Measurements from ENCODE around the gene PAPOLA.

The PAPOLA gene

DNA sequence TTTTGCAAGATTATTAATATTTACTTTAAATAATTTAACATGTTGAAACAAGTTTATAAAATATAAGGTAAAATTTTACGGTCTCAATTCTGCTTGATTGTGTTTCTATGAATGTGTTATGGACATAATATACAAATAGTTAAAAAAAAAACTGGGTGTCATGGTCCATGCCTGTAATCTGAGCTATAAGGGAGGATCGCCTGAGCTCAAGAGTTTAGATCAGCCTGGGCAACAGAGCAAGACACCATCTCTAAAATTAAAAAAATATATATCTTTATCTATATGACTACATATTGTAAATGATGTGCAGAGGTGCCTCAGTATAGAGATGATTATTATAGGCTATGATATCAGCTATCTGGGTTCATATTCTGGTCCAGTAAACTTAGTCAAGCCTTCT lies 9.9 kb downstream of the PAPOLA start:
- TF ChIP-seq FOXP2 (optimal IDR thresholded peaks at IDR 0.05; ENCODE audit: borderline replicate concordance, extremely low read depth, extremely low read length, insufficient read depth) (no peak), TAF1 (IDR thresholded peaks at IDR 0.05; ENCODE audit: borderline replicate concordance, insufficient read depth, low read length) (no peak), SIN3A (IDR thresholded peaks at IDR 0.05; ENCODE audit: borderline replicate concordance, insufficient read depth, low read length) (no peak), POLR2AphosphoS5 (IDR thresholded peaks at IDR 0.05; ENCODE audit: low read depth, low read length) (no peak)
- TF ChIP-seq, protein P1, sequence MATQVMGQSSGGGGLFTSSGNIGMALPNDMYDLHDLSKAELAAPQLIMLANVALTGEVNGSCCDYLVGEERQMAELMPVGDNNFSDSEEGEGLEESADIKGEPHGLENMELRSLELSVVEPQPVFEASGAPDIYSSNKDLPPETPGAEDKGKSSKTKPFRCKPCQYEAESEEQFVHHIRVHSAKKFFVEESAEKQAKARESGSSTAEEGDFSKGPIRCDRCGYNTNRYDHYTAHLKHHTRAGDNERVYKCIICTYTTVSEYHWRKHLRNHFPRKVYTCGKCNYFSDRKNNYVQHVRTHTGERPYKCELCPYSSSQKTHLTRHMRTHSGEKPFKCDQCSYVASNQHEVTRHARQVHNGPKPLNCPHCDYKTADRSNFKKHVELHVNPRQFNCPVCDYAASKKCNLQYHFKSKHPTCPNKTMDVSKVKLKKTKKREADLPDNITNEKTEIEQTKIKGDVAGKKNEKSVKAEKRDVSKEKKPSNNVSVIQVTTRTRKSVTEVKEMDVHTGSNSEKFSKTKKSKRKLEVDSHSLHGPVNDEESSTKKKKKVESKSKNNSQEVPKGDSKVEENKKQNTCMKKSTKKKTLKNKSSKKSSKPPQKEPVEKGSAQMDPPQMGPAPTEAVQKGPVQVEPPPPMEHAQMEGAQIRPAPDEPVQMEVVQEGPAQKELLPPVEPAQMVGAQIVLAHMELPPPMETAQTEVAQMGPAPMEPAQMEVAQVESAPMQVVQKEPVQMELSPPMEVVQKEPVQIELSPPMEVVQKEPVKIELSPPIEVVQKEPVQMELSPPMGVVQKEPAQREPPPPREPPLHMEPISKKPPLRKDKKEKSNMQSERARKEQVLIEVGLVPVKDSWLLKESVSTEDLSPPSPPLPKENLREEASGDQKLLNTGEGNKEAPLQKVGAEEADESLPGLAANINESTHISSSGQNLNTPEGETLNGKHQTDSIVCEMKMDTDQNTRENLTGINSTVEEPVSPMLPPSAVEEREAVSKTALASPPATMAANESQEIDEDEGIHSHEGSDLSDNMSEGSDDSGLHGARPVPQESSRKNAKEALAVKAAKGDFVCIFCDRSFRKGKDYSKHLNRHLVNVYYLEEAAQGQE (IDR thresholded peaks at IDR 0.05; ENCODE audit: insufficient read depth in 1 of 2, low read depth in 2 of 2, low read length in 2 of 2): no peak

DNA sequence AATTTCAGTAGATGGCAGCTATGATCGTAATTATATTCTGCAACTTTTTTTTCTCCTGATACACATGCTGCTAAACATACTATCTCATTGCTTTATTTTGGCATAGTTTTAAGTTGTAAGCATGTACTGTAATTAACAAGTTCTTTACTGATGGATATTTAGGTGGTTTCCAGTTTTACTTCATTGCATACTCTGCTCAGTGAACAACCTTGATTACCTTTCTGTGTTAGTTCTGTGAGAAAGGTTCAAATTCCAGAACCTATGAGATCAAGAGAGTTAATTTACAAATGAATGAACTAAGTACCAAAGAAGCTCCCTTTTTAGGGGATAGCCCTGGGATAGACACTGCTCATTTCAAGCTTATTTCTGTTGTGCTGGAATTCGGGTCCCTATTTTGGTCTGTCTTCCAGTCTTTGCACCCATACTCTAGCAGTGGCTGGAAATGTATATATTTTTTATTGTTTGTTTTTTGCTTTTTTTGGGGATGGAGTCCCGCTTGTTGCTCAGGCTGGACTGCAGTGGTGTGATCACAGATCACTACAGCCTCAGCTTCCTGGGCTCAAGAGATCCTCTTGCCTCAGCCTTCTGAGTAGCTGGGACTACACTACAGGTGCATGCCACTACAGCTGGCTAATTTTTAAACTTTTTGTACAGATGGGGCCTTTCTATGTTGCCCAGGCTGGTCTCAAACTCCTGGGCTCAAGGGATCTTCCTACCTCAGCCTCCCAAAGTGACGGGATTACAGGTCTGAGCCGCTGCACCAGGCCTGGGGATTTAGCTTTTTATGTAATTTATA lies 10.6 kb downstream of the PAPOLA start:
- TF ChIP-seq POLR2AphosphoS5 (IDR thresholded peaks at IDR 0.05; ENCODE audit: low read depth, low read length) (no peak), FOXP2 (optimal IDR thresholded peaks at IDR 0.05; ENCODE audit: borderline replicate concordance, extremely low read depth, extremely low read length, insufficient read depth) (no peak)
- TF ChIP-seq, protein P1 (IDR thresholded peaks at IDR 0.05; ENCODE audit: insufficient read depth in 1 of 2, low read depth in 2 of 2, low read length in 2 of 2): no peak

DNA sequence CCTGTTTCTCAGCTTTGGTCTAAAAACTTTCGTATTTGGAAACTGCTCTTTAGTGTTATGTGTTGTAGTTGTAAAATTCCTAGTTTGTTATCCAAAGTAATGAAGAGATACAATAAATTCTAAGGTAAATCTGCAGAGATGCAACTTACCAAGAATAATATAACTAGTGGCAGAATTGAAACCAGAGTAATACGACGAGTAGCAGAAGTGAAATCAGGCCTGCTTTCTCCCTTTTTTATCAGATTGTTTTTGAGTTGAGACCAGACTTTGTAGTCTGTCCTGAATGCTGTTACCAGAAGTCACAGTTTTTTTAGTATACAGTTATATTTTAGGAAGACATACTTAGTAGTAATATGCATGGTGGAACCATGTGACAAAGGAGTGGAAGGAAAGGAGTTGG lies 12.5 kb downstream of the PAPOLA start:
- TF ChIP-seq TAF1 (IDR thresholded peaks at IDR 0.05; ENCODE audit: borderline replicate concordance, insufficient read depth, low read length): no peak
- no peak for TF ChIP-seq FOXP2 (optimal IDR thresholded peaks at IDR 0.05; ENCODE audit: borderline replicate concordance, extremely low read depth, extremely low read length, insufficient read depth)
- TF ChIP-seq SIN3A (IDR thresholded peaks at IDR 0.05; ENCODE audit: borderline replicate concordance, insufficient read depth, low read length): no peak
- TF ChIP-seq, protein P1 (IDR thresholded peaks at IDR 0.05; ENCODE audit: insufficient read depth in 1 of 2, low read depth in 2 of 2, low read length in 2 of 2): no peak
- no peak for TF ChIP-seq POLR2AphosphoS5 (IDR thresholded peaks at IDR 0.05; ENCODE audit: low read depth, low read length)

DNA sequence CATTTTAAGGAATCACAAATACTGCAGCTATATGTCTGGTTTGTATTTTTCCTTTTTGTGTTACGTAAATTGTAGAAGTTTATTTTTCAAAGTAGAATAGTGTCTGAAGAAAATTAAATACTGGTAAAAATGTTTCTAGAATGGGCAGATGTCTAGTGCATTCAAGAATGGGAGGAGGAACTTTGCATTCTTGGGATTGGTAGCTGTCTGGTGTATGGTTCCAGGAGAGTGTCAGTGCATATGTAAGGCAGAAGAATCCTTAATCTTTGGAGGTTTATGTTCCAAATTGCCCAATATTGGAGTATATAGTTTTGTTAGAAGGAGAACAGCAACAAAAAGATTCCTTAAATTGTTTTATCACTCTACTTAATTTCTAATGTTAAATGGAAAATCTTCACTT lies 13.5 kb downstream of the PAPOLA start:
- TF ChIP-seq TAF1 (IDR thresholded peaks at IDR 0.05; ENCODE audit: borderline replicate concordance, insufficient read depth, low read length) (no peak), SIN3A (IDR thresholded peaks at IDR 0.05; ENCODE audit: borderline replicate concordance, insufficient read depth, low read length) (no peak), FOXP2 (optimal IDR thresholded peaks at IDR 0.05; ENCODE audit: borderline replicate concordance, extremely low read depth, extremely low read length, insufficient read depth) (no peak), POLR2AphosphoS5 (IDR thresholded peaks at IDR 0.05; ENCODE audit: low read depth, low read length) (no peak)
- TF ChIP-seq, protein P1 (IDR thresholded peaks at IDR 0.05; ENCODE audit: insufficient read depth in 1 of 2, low read depth in 2 of 2, low read length in 2 of 2): no peak

All from PFSK-1 (cell line).